OCI-LY7 (cell line): Measurements from ENCODE around the gene COL20A1.

ENCODE experiments used
- CTCF ChIP-seq: fragments of 200-600 bp; sonication (generic); conservative IDR thresholded peaks from 2 replicates; pipeline ENCODE4 v1.5.1; 2014; ENCODE audit warnings: mild to moderate bottlenecking, antibody characterized with exemption, low read length, moderate library complexity, mixed read lengths
- EZH2phosphoT487 ChIP-seq: fragments of 200-600 bp; sonication (generic); IDR thresholded peaks from 2 replicates; pipeline ENCODE4 v1.6.1; 2018; ENCODE audit warnings: low read depth, borderline replicate concordance, mild to moderate bottlenecking, mixed run types, antibody characterized with exemption, low read length, moderate library complexity, mixed read lengths

- TF ChIP-seq CTCF, result no peak
- no peak for TF ChIP-seq EZH2phosphoT487
Observed at GRCh38 chr20:63260521-63260920, 32.5 kb upstream of the COL20A1 start.
